ENCODE measurements around the gene VCAN.

DNA sequence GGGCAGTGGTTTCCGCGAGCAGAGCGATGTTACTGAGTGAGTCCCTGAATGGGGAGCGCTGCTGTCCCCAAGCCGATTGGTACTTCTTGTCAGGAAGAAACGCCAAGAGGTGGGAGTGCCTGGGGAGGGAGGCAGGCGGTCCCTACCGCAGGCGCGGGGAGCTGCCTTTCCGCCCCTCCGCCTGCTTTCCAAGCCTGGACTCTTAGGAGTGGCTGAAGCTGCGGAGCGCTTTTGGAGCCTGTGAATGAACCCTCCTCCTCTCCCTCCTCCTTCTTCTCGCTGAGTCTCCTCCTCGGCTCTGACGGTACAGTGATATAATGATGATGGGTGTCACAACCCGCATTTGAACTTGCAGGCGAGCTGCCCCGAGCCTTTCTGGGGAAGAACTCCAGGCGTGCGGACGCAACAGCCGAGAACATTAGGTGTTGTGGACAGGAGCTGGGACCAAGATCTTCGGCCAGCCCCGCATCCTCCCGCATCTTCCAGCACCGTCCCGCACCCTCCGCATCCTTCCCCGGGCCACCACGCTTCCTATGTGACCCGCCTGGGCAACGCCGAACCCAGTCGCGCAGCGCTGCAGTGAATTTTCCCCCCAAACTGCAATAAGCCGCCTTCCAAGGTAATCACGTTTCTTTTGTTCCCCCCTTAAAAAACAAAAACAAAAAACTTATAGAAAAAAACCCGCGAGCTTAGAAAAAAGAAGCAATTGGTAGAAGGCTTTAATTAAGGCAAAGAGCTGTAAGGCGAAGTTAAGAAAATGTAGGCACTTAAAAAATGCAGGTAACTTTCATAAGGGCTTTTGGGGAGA is at the start of gene VCAN:
- TF ChIP-seq CTCF (IDR thresholded peaks at IDR 0.05; ENCODE audit: low read depth, low read length) (no peak), POLR2A (IDR thresholded peaks at IDR 0.05; ENCODE audit: extremely low read depth, insufficient read length) (no peak), MAX (IDR thresholded peaks at IDR 0.05; ENCODE audit: low read depth, low read length) (no peak)

Data from NB4 (cell line).